AG04449 (cell line): ENCODE data around the gene RAD51B.

Source experiments
- CTCF ChIA-PET: fragments of 350-600 bp; formaldehyde crosslinking; extraction: SDS; loops from one replicate; lab custom pipeline; 2021; ENCODE audit warnings: antibody characterized with exemption; lab: Yijun Ruan, JAX
- POLR2A ChIA-PET: fragments of 400-600, 350-600 bp; formaldehyde crosslinking; extraction: SDS; loops from one replicate; lab custom pipeline; 2020; ENCODE audit warnings: antibody characterized with exemption, inconsistent platforms; lab: Yijun Ruan, JAX
- DNase-seq: peaks from one replicate; pipeline ENCODE4 v3.0.0-alpha.2; 2010; ENCODE audit warnings: low read depth, low spot score
- H3K4me3 ChIP-seq: 2 replicates; pipeline ENCODE4 v1.5.1; 2011; ENCODE audit warnings: low read depth, mild to moderate bottlenecking, control low read depth, low read length
- TF ChIP-seq, protein P1 (sequence below): IDR thresholded peaks from one replicate; pipeline ENCODE4 v1.5.1; 2011; ENCODE audit warnings: mild to moderate bottlenecking, moderate library complexity, low read length, control low read depth, inconsistent platforms; ENCODE audit not compliant: insufficient read depth; ENCODE audit errors: missing control alignments

RAD51B gene

GRCh38 chr14:68413509-68413908, 593.9 kb downstream of the RAD51B start:
- POLR2A ChIA-PET: interaction anchor here (0.6 kb wide), 1 partner anchor 349 kb away, joined by 3 read pairs; no protein-coding TSS in a partner anchor
- TF ChIP-seq, protein P1, sequence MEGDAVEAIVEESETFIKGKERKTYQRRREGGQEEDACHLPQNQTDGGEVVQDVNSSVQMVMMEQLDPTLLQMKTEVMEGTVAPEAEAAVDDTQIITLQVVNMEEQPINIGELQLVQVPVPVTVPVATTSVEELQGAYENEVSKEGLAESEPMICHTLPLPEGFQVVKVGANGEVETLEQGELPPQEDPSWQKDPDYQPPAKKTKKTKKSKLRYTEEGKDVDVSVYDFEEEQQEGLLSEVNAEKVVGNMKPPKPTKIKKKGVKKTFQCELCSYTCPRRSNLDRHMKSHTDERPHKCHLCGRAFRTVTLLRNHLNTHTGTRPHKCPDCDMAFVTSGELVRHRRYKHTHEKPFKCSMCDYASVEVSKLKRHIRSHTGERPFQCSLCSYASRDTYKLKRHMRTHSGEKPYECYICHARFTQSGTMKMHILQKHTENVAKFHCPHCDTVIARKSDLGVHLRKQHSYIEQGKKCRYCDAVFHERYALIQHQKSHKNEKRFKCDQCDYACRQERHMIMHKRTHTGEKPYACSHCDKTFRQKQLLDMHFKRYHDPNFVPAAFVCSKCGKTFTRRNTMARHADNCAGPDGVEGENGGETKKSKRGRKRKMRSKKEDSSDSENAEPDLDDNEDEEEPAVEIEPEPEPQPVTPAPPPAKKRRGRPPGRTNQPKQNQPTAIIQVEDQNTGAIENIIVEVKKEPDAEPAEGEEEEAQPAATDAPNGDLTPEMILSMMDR: no peak
- no peak for DNase-seq
- CTCF ChIA-PET: interaction anchor here (0.8 to 1.5 kb wide), 2 partner anchors 13 to 28 kb away, joined by 3 to 6 read pairs; no protein-coding TSS in a partner anchor
- no peak overlapping the region for H3K4me3 ChIP-seq

- POLR2A ChIA-PET: no interaction called here
- CTCF ChIA-PET: interaction anchor here (0.8 to 1.5 kb wide), 2 partner anchors 13 to 28 kb away, joined by 3 to 6 read pairs; no protein-coding TSS in a partner anchor
- no peak overlapping the region for H3K4me3 ChIP-seq
- no peak for DNase-seq
- TF ChIP-seq, protein P1: no peak
These were observed 594.5 kb downstream of the RAD51B start for GRCh38 chr14:68414121-68414520.

DNA sequence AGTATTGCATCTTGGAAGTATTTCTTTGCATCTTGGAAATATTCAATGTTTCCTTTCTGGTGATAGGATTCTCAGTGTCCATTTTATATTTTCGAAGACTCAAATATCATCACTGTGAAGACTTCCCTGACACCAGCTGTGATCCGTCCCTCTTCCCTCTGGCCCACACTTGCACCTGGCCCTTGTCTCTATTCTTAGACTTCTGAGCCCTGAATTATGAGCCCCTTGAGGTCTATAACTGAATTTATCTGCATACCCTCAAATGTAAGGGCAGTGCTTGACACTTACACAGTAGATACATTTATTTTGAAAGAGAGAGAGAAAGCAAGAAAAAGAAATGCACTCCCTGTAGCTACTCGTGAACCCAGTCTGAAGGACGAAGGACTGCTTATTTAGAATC, 596.6 kb downstream of the RAD51B start:
- ChIA-PET POLR2A (no interaction called here), CTCF (no interaction called here)
- no peak overlapping the region for H3K4me3 ChIP-seq
- TF ChIP-seq, protein P1: no peak
- DNase-seq: no peak

DNA sequence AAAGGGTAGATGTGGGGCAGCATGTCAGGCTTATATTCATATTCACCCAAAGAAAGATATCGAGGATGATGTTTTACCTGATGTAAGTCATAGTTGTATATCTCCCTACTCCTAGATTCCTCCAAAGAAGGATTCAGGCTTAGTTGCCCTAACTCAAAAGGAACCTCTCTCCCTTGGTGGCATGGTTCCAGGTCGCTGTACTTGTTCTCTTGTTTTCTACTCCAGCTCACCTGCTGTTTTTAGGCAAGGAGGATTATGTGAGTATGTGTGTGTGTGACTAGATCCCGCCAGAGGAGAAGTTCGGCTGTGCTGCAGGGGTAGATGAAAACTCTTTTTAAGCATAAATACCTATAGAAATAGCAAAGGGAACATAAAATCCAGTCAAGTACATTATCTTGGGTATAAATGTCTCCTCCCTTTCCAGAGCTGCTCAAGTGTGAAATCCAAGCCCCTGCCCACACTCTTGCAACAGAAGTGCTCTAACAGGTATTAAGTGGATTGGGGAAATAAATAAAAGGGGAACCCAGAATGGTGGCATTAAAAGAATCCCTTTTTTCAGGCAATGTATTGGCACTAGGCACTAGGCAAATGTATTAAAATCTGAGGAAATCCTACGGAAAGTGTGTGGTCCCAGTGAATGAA, 597.6 kb downstream of the RAD51B start:
- no peak for DNase-seq
- TF ChIP-seq, protein P1: no peak
- ChIA-PET POLR2A (interaction anchor here (1.0 kb wide), 1 partner anchor 14 kb away, joined by 3 read pairs; no protein-coding TSS in a partner anchor), CTCF (no interaction called here)
- H3K4me3 ChIP-seq: no peak overlapping the region

- ChIA-PET POLR2A (no interaction called here), CTCF (interaction anchor here (1.0 kb wide), 1 partner anchor 9 kb away, joined by 3 read pairs; no protein-coding TSS in a partner anchor)
- TF ChIP-seq, protein P1: no peak
- H3K4me3 ChIP-seq: no peak overlapping the region
- DNase-seq: no peak
These were observed 598.9 kb downstream of the RAD51B start for GRCh38 chr14:68418174-68419118.

DNA sequence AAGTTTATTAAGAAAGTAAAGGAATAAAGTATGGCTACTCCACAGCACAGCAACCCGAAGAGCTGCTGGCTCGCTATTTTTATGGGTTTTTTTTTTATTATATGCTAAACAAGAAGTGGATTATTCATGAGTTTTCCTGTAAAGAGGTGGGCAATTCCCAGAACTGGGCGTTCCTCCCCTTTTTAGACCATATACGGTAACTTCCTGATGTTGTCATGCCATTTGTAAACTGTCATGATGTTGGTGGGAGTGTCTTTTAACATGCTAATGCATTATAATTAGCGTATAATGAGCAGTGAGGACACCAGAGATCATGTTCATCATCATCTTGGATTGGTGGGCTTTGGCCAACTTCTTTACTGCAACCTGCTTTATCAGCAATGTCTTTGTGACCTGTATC, 600.8 kb downstream of the RAD51B start:
- CTCF ChIA-PET: no interaction called here
- DNase-seq: no peak

More for the DNA sequence above, 600.8 kb downstream of the RAD51B start:
- H3K4me3 ChIP-seq: no peak overlapping the region
- POLR2A ChIA-PET: no interaction called here
- TF ChIP-seq, protein P1: no peak
